H1 (cell line): ENCODE measurements around the gene NDC1.

ENCODE experiments used
- BCL11A ChIP-seq, 2 experiments: IDR thresholded peaks; one replicate each; pipeline ENCODE4 v1.6.1; 2011; ENCODE audit warnings: low read depth in 2 of 2, low read length in 2 of 2, mild to moderate bottlenecking in 2 of 2
- HDAC6 ChIP-seq: IDR thresholded peaks from one replicate; pipeline ENCODE4 v1.7.1; 2012; ENCODE audit warnings: low read depth, mild to moderate bottlenecking, inconsistent platforms, low read length, moderate library complexity
- POLR2AphosphoS5 ChIP-seq: IDR thresholded peaks from 2 replicates; pipeline ENCODE4 v1.6.1; 2011; ENCODE audit warnings: low read depth, low read length
- SIN3A ChIP-seq, 2 experiments: IDR thresholded peaks in 1 of 2; conservative IDR thresholded peaks in 1 of 2; 2 replicates each; pipeline ENCODE4 v1.6.1; 2011 to 2012; ENCODE audit warnings: low read length in 2 of 2, improper control_type of control experiment in 1 of 2, low read depth in 1 of 2, mild to moderate bottlenecking in 1 of 2
- SRF ChIP-seq: IDR thresholded peaks from 2 replicates; pipeline ENCODE4 v1.6.1; 2011; ENCODE audit warnings: mild to moderate bottlenecking, low read depth, low read length, moderate library complexity
- TCF12 ChIP-seq: IDR thresholded peaks from 2 replicates; pipeline ENCODE4 v1.6.1; 2011; ENCODE audit warnings: low read depth, mild to moderate bottlenecking, low read length

GRCh38 chr1:53804791-53805505 lies 33.1 kb downstream of the NDC1 start:
- TF ChIP-seq POLR2AphosphoS5 (no peak), SIN3A (conservative IDR thresholded peaks at IDR 0.05 in 1 of 2, IDR thresholded peaks at IDR 0.05 in 1 of 2; ENCODE audit: low read depth in 1 of 2, low read length in 2 of 2) (no peak), SRF (no peak), HDAC6 (no peak), BCL11A (IDR thresholded peaks at IDR 0.05; ENCODE audit: low read depth in 2 of 2, low read length in 2 of 2) (no peak), TCF12 (no peak)
